ENCODE measurements around the gene PGGHG. TPM values are rescaled to one million over a fixed set of nuclear protein-coding genes. Genes with fewer than 3 reads are reported as not detected.
A peak's percentile ranks its signal among the peaks of the same experiment; 100 is the strongest.
"Not testable (repeated sequence)": the region's sequence is repeated elsewhere in the genome, so short reads cannot be mapped to it uniquely, and the experiment has no call there.

The PGGHG gene
- total RNA-seq, 1 donor from 2014 or later: 164 TPM

DNA sequence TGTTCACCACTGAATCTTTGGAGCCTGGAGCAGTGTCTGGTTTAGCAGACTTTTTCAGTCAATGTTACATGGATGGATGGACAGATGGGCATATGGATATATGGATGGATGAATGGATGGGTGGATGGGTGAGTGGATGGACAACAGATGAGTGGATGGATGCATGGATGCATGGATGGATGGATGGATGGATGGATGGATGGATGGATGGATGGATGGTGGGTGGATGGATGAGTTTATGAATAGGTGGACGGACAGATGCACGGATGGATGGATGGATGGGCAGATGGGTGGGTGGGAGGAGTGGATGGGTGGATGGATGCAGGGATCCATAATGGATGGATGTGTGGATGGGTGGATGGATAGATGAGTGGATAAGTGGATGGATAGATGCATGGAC is 33.1 kb upstream of the PGGHG start:
- Mint-ChIP-seq H3K36me3 (ENCODE audit: low read depth) (peaks cover 29% of the 10 kb centered on the region), H3K4me1 (ENCODE audit: low read depth) (peaks cover 9% of the 10 kb centered on the region), H3K27me3 (ENCODE audit: insufficient read depth) (peaks cover 8% of the 10 kb centered on the region), H3K4me3 (no peak overlapping the region), H3K27ac (no peak overlapping the region), H3K9me3 (no peaks in the 10 kb centered on the region)
- intact Hi-C loops (cut with micrococcal nuclease): no loop called here
- DNase-seq (ENCODE audit: low spot score): no peak

GRCh38 chr11:256952-257737 is 31.8 kb upstream of the PGGHG start:
- intact Hi-C loops (cut with micrococcal nuclease): no loop called here
- Mint-ChIP-seq H3K4me3 (no peak overlapping the region), H3K27ac (no peak overlapping the region), H3K4me1 (ENCODE audit: low read depth) (no peaks in the 10 kb centered on the region), H3K27me3 (ENCODE audit: insufficient read depth) (peaks cover 8% of the 10 kb centered on the region), H3K9me3 (no peaks in the 10 kb centered on the region), H3K36me3 (ENCODE audit: low read depth) (peaks cover 16% of the 10 kb centered on the region)
- DNase-seq (ENCODE audit: low spot score): no peak

DNA sequence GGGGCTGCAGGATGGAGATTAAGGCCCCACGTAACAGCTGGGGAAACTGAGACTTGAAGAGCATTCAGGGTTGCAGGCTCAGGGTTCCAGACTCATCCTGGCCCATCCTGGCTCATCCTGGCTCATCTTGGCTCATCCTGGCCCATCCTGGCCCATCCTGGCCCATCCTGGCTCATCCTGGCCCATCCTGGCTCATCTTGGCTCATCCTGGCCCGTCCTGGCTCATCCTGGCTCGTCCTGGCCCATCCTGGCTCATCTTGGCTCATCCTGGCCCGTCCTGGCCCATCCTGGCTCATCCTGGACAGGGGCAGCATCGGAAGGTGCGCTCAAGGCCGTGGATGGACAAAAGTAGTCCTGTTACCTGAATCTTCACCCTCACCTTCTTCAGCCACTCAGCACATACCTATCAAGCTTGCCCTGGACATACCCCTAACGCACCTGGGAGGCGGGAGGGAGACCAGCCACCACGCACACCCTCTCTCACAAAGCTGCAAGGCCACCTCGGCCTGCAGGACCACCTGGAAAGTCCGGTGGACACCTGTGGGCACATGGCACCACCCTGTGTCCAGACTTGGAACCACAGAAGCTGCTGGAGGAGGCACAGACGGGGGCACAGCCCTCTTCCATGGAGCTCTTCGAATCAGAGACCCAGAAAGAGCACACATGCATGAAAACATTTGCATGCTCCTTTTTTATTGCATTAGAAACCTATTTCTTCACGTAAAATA is 31.0 kb upstream of the PGGHG start:
- no peak for DNase-seq (ENCODE audit: low spot score)
- Mint-ChIP-seq H3K36me3 (ENCODE audit: low read depth) (peaks cover 10% of the 10 kb centered on the region), H3K27me3 (ENCODE audit: insufficient read depth) (peaks cover 8% of the 10 kb centered on the region), H3K4me3 (no peak overlapping the region), H3K27ac (no peak overlapping the region), H3K9me3 (no peaks in the 10 kb centered on the region), H3K4me1 (ENCODE audit: low read depth) (no peaks in the 10 kb centered on the region)
- intact Hi-C loops (cut with micrococcal nuclease): no loop called here

DNA sequence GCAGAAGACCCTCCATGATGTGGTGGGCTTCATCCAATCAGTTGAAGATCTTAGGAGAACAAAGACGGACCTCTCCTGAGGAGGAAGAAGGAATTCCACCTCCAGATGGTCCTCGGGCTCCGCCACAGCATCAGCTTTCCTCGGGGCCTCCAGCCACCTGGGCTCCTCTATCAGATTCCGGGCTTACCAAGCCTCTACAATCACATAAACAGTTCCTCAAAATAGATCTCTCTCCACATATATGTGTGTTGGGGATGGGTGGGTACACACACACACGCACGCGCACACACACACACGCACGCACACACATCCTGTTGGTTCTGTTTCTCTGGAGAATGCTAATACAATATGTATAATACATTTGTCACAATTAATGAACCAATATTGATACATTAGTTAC is 29.5 kb upstream of the PGGHG start:
- no peaks in the 10 kb centered on the region for H3K9me3 Mint-ChIP-seq
- intact Hi-C loops (cut with micrococcal nuclease): no loop called here
- no peak overlapping the region for H3K27ac Mint-ChIP-seq
- H3K27me3 Mint-ChIP-seq (ENCODE audit: insufficient read depth): peaks cover 10% of the 10 kb centered on the region
- H3K36me3 Mint-ChIP-seq (ENCODE audit: low read depth): peaks cover 1% of the 10 kb centered on the region
- no peak overlapping the region for H3K4me3 Mint-ChIP-seq
- no peak for DNase-seq (ENCODE audit: low spot score)
- no peaks in the 10 kb centered on the region for H3K4me1 Mint-ChIP-seq (ENCODE audit: low read depth)

DNA sequence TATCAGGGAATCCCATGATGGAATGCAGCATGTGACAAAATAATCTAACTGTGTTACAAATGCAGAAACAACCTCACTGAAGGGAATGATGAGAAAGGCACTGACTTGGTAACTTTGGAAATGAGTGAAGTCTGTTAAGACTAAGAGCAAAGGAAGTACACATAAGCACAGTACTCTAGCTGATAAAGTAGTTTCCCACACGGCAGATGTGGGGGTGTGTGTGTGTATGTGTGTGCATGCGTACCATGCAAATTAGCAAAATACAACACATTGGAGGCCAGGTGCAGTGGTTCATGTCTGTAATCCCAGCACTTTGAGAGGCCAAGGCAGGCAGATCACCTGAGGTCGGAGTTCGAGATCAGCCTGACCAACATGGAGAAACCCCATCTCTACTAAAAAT is 27.3 kb upstream of the PGGHG start:
- H3K4me1 Mint-ChIP-seq (ENCODE audit: low read depth): no peaks in the 10 kb centered on the region
- intact Hi-C loops (cut with micrococcal nuclease): no loop called here

DNA sequence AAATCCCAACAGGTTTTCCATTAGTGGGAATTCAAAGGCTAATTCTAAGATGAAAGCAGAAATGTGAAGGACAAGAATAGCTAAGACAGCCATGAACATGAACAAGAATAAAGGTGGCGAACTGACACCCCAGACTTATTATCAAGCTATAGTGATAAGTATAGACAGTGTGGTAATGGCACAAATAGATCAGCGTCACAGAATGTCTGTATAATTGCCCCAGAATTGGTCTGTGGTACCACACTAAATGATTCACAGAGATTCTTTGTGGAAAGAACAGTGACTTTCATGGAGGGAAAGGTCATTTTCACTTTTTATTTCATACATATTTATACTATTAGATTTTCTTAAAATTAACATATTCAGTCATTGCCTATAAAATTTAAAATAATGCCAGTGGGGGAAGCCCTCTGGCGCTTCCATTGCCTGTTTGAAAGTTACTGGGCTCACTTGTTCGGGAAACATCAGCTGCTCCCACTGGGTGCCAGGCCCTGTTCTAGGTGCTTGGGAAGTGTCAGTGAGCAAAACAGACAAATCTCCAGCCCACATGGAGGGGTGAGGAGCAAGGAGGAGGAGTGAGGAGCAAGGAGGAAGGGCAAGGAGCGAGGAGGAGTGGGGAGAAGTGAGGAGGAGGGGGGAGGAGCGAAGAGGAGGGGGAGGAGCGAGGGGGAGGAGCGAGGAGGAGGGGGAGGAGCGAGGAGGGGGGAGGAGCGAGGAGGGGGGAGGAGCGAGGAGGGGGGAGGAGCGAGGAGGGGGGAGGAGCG is 22.1 kb upstream of the PGGHG start:
- Mint-ChIP-seq H3K9me3 (no peaks in the 10 kb centered on the region), H3K36me3 (ENCODE audit: low read depth) (peaks cover 1% of the 10 kb centered on the region), H3K4me1 (ENCODE audit: low read depth) (peaks cover 31% of the 10 kb centered on the region), H3K27me3 (ENCODE audit: insufficient read depth) (peaks cover 6% of the 10 kb centered on the region), H3K4me3 (peak overlapping the region; percentile 75), H3K27ac (peak overlapping the region; percentile 89)
- no peak for DNase-seq (ENCODE audit: low spot score)
- intact Hi-C loops (cut with micrococcal nuclease): loop anchor here (5.0 kb wide), 2 partner anchors 310 to 530 kb away; partner anchors contain the start of genes PHRF1 and SLC25A22

More for the DNA sequence above, 27.3 kb upstream of the PGGHG start:
- Mint-ChIP-seq H3K27ac (no peak overlapping the region), H3K36me3 (ENCODE audit: low read depth) (no peaks in the 10 kb centered on the region), H3K4me3 (no peak overlapping the region), H3K9me3 (no peaks in the 10 kb centered on the region), H3K27me3 (ENCODE audit: insufficient read depth) (peaks cover 10% of the 10 kb centered on the region)
- DNase-seq (ENCODE audit: low spot score): no peak

GRCh38 chr11:267491-267994 is 21.4 kb upstream of the PGGHG start:
- no peak for DNase-seq (ENCODE audit: low spot score)
- intact Hi-C loops (cut with micrococcal nuclease): loop anchor here (5.0 kb wide), 2 partner anchors 310 to 530 kb away; partner anchors contain the start of genes PHRF1 and SLC25A22

DNA sequence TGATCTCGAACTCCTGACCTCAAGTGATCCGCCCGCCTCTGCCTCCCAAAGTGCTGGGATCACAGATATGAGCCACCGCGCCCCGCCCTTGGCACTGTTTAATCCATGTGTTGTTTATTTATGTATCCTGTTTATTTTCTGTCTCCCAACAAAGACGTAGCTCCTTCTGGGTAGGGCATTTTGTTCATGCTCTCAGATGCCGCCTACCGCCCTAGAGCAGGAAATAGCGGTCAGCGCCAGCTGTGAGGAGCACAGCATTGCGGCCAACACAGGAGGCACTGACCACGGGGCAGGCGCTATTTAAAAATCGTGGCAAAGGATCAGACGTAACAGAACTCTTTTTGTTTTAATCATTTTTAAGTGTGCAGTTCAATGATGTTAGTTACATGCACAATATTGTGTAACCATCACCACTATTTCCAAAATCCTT is 20.2 kb upstream of the PGGHG start:
- H3K36me3 Mint-ChIP-seq (ENCODE audit: low read depth): not testable (repeated sequence)
- Mint-ChIP-seq H3K4me3 (peak overlapping the region; percentile 88), H3K27ac (peak overlapping the region; percentile 97)

More at GRCh38 chr11:267491-267994, 21.4 kb upstream of the PGGHG start:
- H3K9me3 Mint-ChIP-seq: no peaks in the 10 kb centered on the region
- H3K27me3 Mint-ChIP-seq (ENCODE audit: insufficient read depth): peaks cover 6% of the 10 kb centered on the region
- peak overlapping the region; percentile 88 for H3K4me3 Mint-ChIP-seq
- peaks cover 31% of the 10 kb centered on the region for H3K4me1 Mint-ChIP-seq (ENCODE audit: low read depth)
- peaks cover 1% of the 10 kb centered on the region for H3K36me3 Mint-ChIP-seq (ENCODE audit: low read depth)
- H3K27ac Mint-ChIP-seq: peak overlapping the region; percentile 97

DNA sequence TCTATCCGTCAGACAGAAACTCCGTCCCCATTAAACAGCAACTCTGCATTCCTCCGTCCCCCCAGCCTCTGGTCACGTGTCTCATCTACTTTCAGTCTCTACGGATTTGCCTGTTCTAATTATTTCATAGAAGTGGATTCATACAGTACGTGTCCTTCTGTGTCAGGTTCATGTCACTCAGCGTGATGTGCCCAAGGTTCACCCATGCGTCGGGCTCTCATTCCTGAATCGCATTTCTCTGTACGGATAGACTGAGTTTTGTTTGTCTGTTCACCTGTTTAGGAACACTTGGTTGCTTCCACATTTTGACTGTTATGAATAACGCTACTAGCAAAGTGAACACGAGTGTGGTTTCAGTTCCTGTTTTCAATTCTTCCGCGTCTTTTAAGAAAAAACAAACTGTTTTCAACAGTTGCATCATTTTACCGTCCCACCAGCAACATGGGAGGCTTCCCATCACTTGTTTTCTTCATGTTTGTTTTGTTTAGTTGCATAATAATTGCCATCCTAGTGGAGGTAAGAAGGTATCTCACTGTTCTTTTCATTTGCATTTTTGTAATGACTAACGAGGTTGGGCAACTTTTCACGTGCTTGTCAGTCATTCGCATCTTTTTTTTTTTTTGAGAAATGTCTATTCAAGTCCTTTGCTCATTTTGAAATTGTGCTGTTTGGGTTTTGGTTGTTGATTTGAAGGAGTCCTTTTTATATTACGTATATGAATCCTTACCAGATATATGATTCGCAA is 19.6 kb upstream of the PGGHG start:
- peaks cover 6% of the 10 kb centered on the region for H3K27me3 Mint-ChIP-seq (ENCODE audit: insufficient read depth)

More for the DNA sequence above, 20.2 kb upstream of the PGGHG start:
- intact Hi-C loops (cut with micrococcal nuclease): loop anchor here (1.0 to 5.0 kb wide), 12 partner anchors 9 to 529 kb away; partner anchors contain the start of genes BET1L, PGGHG, PHRF1 and PSMD13
- H3K9me3 Mint-ChIP-seq; H3K27me3 Mint-ChIP-seq (ENCODE audit: insufficient read depth): not testable (repeated sequence)
- H3K4me1 Mint-ChIP-seq (ENCODE audit: low read depth): peaks cover 31% of the 10 kb centered on the region
- peak; percentile 61 for DNase-seq (ENCODE audit: low spot score)

DNA sequence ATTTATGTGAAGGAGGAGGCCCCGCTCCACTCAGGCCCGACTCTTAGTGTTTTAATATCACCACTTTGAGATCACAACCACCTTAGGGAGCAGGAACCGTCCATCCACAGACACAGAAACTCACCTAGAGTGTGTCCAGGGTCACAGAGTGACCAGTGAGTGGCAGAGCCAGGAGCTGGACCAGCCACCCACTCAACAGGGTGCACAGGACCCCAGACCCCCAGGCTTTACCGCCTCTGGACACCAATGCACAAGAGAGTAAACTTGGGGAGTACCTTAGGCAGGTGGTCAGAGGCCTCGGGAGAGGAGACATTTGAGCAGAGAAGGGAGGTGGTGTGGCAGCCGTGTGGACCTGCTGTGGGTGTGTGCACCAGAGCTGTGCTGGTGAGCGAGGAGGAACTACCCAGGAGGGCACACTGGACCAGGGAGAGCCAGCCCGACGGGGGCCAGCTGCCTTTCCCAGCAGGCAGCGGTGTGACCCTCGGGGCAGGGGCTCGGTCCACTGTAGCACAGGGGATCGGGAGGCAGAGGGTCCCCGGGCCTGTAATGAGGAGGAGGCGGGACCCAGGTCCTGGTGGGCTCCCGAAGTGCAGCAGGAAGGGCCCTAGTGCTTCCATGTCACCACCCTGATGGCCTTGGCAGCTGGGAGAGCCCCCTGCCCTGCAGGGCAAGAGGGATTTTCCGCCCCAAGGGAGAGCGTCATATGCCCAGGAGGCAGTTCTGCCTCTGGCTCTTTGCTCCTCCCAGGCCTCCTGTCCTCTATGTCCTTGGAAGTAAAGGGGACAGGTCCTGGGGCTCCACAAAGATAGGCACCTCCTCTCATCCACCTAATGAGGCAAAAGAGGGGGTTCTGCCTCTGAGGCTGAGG is 18.2 kb upstream of the PGGHG start:
- peaks cover 31% of the 10 kb centered on the region for H3K4me1 Mint-ChIP-seq (ENCODE audit: low read depth)

More for the DNA sequence above, 19.6 kb upstream of the PGGHG start:
- Mint-ChIP-seq H3K36me3 (ENCODE audit: low read depth) (peaks cover 1% of the 10 kb centered on the region), H3K4me3 (peak overlapping the region; percentile 88), H3K4me1 (ENCODE audit: low read depth) (peaks cover 31% of the 10 kb centered on the region), H3K27ac (peak overlapping the region; percentile 97), H3K9me3 (no peaks in the 10 kb centered on the region)
- intact Hi-C loops (cut with micrococcal nuclease): loop anchor here (1.0 to 5.0 kb wide), 12 partner anchors 8 to 528 kb away; partner anchors contain the start of genes BET1L, PGGHG, PHRF1 and PSMD13
- DNase-seq (ENCODE audit: low spot score): peak; percentile 53

DNA sequence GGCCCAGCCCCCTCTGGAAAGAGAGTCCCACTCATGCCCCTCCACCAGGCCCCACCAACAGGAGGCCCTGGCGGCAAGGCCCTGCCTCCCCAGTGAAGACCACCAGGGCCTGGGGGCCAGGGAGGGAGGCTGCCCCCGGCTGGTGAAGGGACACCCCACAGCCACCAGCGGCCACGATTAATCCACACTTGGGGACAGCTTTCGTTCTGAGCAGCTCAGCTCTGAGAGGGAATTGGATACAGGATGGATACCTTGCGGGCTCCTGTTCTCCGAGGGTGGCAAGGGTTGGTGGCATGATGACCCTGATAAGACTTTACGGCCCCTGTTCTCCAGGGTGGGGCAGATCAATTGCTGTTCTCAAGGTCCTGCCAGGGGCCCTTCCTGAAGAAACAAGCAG is 17.6 kb upstream of the PGGHG start:
- H3K27me3 Mint-ChIP-seq (ENCODE audit: insufficient read depth): peaks cover 18% of the 10 kb centered on the region
- intact Hi-C loops (cut with micrococcal nuclease): no loop called here
- H3K27ac Mint-ChIP-seq: no peak overlapping the region
- H3K9me3 Mint-ChIP-seq: peaks cover 4% of the 10 kb centered on the region
- H3K4me3 Mint-ChIP-seq: no peak overlapping the region
- H3K36me3 Mint-ChIP-seq (ENCODE audit: low read depth): peaks cover 11% of the 10 kb centered on the region
- H3K4me1 Mint-ChIP-seq (ENCODE audit: low read depth): peaks cover 32% of the 10 kb centered on the region
- DNase-seq (ENCODE audit: low spot score): no peak

More for the DNA sequence above, 18.2 kb upstream of the PGGHG start:
- intact Hi-C loops (cut with micrococcal nuclease): no loop called here
- DNase-seq (ENCODE audit: low spot score): no peak
- H3K4me3 Mint-ChIP-seq: no peak overlapping the region
- H3K27me3 Mint-ChIP-seq (ENCODE audit: insufficient read depth): peaks cover 14% of the 10 kb centered on the region
- no peaks in the 10 kb centered on the region for H3K9me3 Mint-ChIP-seq
- peak overlapping the region; percentile 97 for H3K27ac Mint-ChIP-seq
- H3K36me3 Mint-ChIP-seq (ENCODE audit: low read depth): peaks cover 7% of the 10 kb centered on the region
